Measurements from ENCODE around the gene DAP.

DNA sequence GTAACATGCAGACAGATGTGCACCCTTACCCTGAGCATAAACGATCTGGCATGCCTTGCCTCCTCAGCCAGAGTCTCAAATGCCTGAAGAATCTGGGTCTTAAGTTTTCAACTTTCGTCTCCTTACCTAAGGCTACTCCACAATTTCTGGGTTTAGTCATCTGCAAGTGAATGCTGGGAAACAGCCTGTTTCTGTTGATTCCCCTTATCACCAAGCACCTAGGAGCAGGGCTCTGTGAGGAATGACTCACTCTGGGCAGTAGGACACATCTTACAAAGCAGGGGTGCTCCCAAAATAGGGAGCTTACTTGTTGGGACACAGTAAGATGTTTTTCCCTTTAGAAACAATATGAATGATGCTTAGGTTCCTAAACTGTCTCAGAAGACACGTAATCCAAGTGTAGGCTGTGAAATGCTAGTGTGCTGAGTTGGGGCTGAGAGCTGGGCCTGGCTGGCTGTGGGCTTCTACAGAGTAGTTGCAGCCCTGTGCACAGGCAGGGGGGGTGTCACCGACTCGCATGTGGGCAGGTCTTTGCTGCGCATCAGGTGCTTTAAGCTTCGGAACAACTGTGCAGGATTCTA, 58.0 kb downstream of the DAP start:
- TF ChIP-seq CTCF (conservative IDR thresholded peaks at IDR 0.05; ENCODE audit: low read depth, low read length) (no peak), EZH2phosphoT487 (IDR thresholded peaks at IDR 0.05; ENCODE audit: borderline replicate concordance, low read length) (no peak), EZH2 (IDR thresholded peaks at IDR 0.05; ENCODE audit: low read length, unreplicated experiment) (no peak)

Measured in PC-3 (cell line).